NCI-H526 treated with DMSO at 0.1 percent for 48 hours (cell line): ENCODE measurements around the gene MCC.

Source experiments
- DNase-seq: peaks from one replicate; lab custom pipeline; 2025; lab: John Stamatoyannopoulos, UW

The MCC gene

GRCh38 chr5:113054899-113055298 lies 433.4 kb downstream of the MCC start:
- DNase-seq, result no peak

- DNase-seq, result no peak
Observed at GRCh38 chr5:113053511-113053995, 434.7 kb downstream of the MCC start.

GRCh38 chr5:113052041-113052795 lies 436.0 kb downstream of the MCC start:
- no peak for DNase-seq

GRCh38 chr5:113050721-113051382 lies 437.4 kb downstream of the MCC start:
- no peak for DNase-seq

- no peak for DNase-seq
Observed at GRCh38 chr5:113048931-113049330, 439.3 kb downstream of the MCC start.

GRCh38 chr5:113047733-113048652 lies 440.3 kb downstream of the MCC start:
- no peak for DNase-seq

- DNase-seq, result no peak
Observed at GRCh38 chr5:113047234-113047633, 441.0 kb downstream of the MCC start.

GRCh38 chr5:113044776-113045465 lies 443.3 kb downstream of the MCC start:
- no peak for DNase-seq

GRCh38 chr5:113043491-113043931 lies 444.7 kb downstream of the MCC start:
- peak; percentile 1 for DNase-seq

- DNase-seq, result no peak
Observed at GRCh38 chr5:113042491-113043243, 445.6 kb downstream of the MCC start.

- DNase-seq, result no peak
Observed at GRCh38 chr5:113040672-113041260, 447.5 kb downstream of the MCC start.

- DNase-seq, result no peak
Observed at GRCh38 chr5:113039934-113040285, 448.3 kb downstream of the MCC start.

GRCh38 chr5:113039229-113039933 lies 448.9 kb downstream of the MCC start:
- no peak for DNase-seq

GRCh38 chr5:113038714-113039113 lies 449.5 kb downstream of the MCC start:
- no peak for DNase-seq

- DNase-seq, result no peak
Observed at GRCh38 chr5:113038136-113038535, 450.1 kb downstream of the MCC start.

- no peak for DNase-seq
Observed at GRCh38 chr5:113036826-113037225, 451.4 kb downstream of the MCC start.

GRCh38 chr5:113036321-113036720 lies 451.9 kb downstream of the MCC start:
- DNase-seq, result no peak

GRCh38 chr5:113035096-113035495 lies 453.2 kb downstream of the MCC start:
- no peak for DNase-seq

GRCh38 chr5:113034182-113034773 lies 454.0 kb downstream of the MCC start:
- DNase-seq, result no peak

- no peak for DNase-seq
Observed at GRCh38 chr5:113031557-113031956, 456.7 kb downstream of the MCC start.
